ENCODE data around the gene IFNA14. TPM values are rescaled to one million over a fixed set of nuclear protein-coding genes. Genes with fewer than 3 reads are reported as not detected.
"Not testable (repeated sequence)": the region's sequence is repeated elsewhere in the genome, so short reads cannot be mapped to it uniquely, and the experiment has no call there.

IFNA14 gene
- total RNA-seq, 1 experiment from 2014 or later, result not detected

DNA sequence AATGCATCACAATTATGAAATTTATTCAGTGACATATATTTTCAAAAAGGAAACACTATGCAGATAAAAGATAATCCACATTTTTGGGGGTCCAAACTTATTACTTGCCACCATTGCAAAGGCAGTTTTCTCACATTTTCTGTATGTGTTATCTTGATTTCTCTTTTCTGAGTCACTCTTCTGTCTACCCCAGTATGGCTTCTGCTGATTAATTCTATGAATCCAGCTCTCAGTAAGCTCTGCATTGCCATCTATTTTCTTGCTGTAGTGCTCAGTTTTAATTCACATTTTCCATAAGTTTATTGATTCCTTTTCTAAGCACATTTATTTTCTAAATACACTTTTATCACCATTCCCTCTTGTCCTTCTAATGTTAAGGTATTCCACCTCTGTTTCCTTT is 34.6 kb downstream of the IFNA14 start:
- Histone ChIP-seq H3F3A (ENCODE audit: low read length, unreplicated experiment) (no peaks in the 10 kb centered on the region), H3K79me2 (ENCODE audit: low read length) (no peaks in the 10 kb centered on the region), H3K27ac (ENCODE audit: low read length) (no peak overlapping the region), H4K20me1 (ENCODE audit: low read length) (no peaks in the 10 kb centered on the region), H3K9me2 (replicated peaks; ENCODE audit: low read length) (no peaks in the 10 kb centered on the region), H3K9ac (ENCODE audit: low read length) (no peak overlapping the region), H3K9me3 (ENCODE audit: low read length) (no peaks in the 10 kb centered on the region), H3K4me2 (ENCODE audit: low read length) (no peak overlapping the region), H3K4me3 (ENCODE audit: low read length) (no peak overlapping the region), H2AFZ (ENCODE audit: low read length) (no peak overlapping the region), H3K4me1 (ENCODE audit: insufficient read depth, low read length) (no peaks in the 10 kb centered on the region), H3K36me3 (ENCODE audit: low read depth, low read length) (no peaks in the 10 kb centered on the region), H3K27me3 (ENCODE audit: low read length) (peaks cover 10% of the 10 kb centered on the region)
- DNase-seq, result no peak
- intact Hi-C loops (cut with micrococcal nuclease), result no loop called here
- ChIA-PET POLR2A (ENCODE audit: unreplicated experiment) (no interaction called here), CTCF (no interaction called here)
- TF ChIP-seq, protein P1, sequence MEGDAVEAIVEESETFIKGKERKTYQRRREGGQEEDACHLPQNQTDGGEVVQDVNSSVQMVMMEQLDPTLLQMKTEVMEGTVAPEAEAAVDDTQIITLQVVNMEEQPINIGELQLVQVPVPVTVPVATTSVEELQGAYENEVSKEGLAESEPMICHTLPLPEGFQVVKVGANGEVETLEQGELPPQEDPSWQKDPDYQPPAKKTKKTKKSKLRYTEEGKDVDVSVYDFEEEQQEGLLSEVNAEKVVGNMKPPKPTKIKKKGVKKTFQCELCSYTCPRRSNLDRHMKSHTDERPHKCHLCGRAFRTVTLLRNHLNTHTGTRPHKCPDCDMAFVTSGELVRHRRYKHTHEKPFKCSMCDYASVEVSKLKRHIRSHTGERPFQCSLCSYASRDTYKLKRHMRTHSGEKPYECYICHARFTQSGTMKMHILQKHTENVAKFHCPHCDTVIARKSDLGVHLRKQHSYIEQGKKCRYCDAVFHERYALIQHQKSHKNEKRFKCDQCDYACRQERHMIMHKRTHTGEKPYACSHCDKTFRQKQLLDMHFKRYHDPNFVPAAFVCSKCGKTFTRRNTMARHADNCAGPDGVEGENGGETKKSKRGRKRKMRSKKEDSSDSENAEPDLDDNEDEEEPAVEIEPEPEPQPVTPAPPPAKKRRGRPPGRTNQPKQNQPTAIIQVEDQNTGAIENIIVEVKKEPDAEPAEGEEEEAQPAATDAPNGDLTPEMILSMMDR (conservative IDR thresholded peaks at IDR 0.05; ENCODE audit: low read depth, low read length), result no peak
- ATAC-seq, result no peak
- no TSS peak for BruUV-seq (replicated peaks)

DNA sequence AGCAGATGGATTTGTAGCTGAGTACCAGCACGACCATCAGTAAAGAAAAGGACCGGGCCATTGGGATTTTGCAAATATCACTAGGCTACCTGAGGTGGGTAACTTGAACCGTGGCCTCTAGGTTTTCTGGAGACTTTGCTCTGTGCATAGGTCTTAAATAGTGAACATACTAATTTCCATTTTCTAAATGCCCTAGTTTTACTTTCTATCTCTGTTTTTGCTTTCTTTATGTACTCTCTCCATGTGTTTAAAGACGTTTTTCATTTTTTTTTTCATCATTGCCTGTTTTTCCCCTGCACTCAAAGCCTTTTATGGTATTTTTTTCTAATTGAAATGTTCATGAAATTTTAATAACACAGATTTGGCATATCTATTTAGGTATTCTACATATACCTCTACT is 37.7 kb downstream of the IFNA14 start, which contains the start of gene IFNA7:
TSS of gene IFNA7 (minus strand) at position 101 of the 400 bp plus-strand sequence. CDS start at position 61, 40 bp downstream.
- CTCF ChIA-PET, result not testable (repeated sequence)

GRCh38 chr9:21194867-21195776 is 44.7 kb downstream of the IFNA14 start:
- POLR2A ChIA-PET (ENCODE audit: unreplicated experiment); H3K27ac ChIP-seq (ENCODE audit: low read length); H3K9me3 ChIP-seq (ENCODE audit: low read length); H3F3A ChIP-seq (ENCODE audit: low read length, unreplicated experiment); H3K79me2 ChIP-seq (ENCODE audit: low read length); H3K4me1 ChIP-seq (ENCODE audit: insufficient read depth, low read length); H3K36me3 ChIP-seq (ENCODE audit: low read depth, low read length); H3K4me2 ChIP-seq (ENCODE audit: low read length); H3K9me2 ChIP-seq (replicated peaks; ENCODE audit: low read length); intact Hi-C loops (cut with micrococcal nuclease); H3K9ac ChIP-seq (ENCODE audit: low read length); H3K27me3 ChIP-seq (ENCODE audit: low read length); H3K4me3 ChIP-seq (ENCODE audit: low read length); H4K20me1 ChIP-seq (ENCODE audit: low read length); BruUV-seq (replicated peaks); H2AFZ ChIP-seq (ENCODE audit: low read length): not testable (repeated sequence)
- CTCF ChIA-PET, result interaction anchor here (0.6 to 0.9 kb wide), 3 partner anchors 12 to 239 kb away, joined by 4 to 6 read pairs (median 5); no protein-coding TSS in a partner anchor
- TF ChIP-seq, protein P1 (conservative IDR thresholded peaks at IDR 0.05; ENCODE audit: low read depth, low read length), result peak; percentile 56
- ATAC-seq, result peak; percentile 86
- peak; percentile 42 for DNase-seq

More for the DNA sequence above, 37.7 kb downstream of the IFNA14 start, which contains the start of gene IFNA7:
- H3K9me3 ChIP-seq (ENCODE audit: low read length); H3K4me3 ChIP-seq (ENCODE audit: low read length); H4K20me1 ChIP-seq (ENCODE audit: low read length); H3K9me2 ChIP-seq (replicated peaks; ENCODE audit: low read length); H3K36me3 ChIP-seq (ENCODE audit: low read depth, low read length); POLR2A ChIA-PET (ENCODE audit: unreplicated experiment); H3K27ac ChIP-seq (ENCODE audit: low read length); H3K79me2 ChIP-seq (ENCODE audit: low read length); BruUV-seq (replicated peaks); ATAC-seq; H3F3A ChIP-seq (ENCODE audit: low read length, unreplicated experiment); H2AFZ ChIP-seq (ENCODE audit: low read length); H3K4me1 ChIP-seq (ENCODE audit: insufficient read depth, low read length); H3K9ac ChIP-seq (ENCODE audit: low read length); intact Hi-C loops (cut with micrococcal nuclease); DNase-seq; H3K4me2 ChIP-seq (ENCODE audit: low read length): not testable (repeated sequence)
- peaks cover 14% of the 10 kb centered on the region for H3K27me3 ChIP-seq (ENCODE audit: low read length)

Other genes starting within 250 kb of the IFNA14 start
- not detected in 2 replicates for gene HACD4, start 208.4 kb downstream of the IFNA14 start, total RNA-seq (2014; rRNA removed)
- gene IFNB1, start 162.1 kb downstream of the IFNA14 start, total RNA-seq (2014; rRNA removed), result not detected in 2 replicates
- not detected in 2 replicates for gene IFNW1, start 98.2 kb downstream of the IFNA14 start, total RNA-seq (2014; rRNA removed)
- gene IFNA21, start 73.3 kb downstream of the IFNA14 start, total RNA-seq (2014; rRNA removed), result not detected in 2 replicates
- gene IFNA4, start 52.4 kb downstream of the IFNA14 start, total RNA-seq (2014; rRNA removed), result not detected in 2 replicates
- not detected in 2 replicates for gene IFNA7, start 37.8 kb downstream of the IFNA14 start, total RNA-seq (2014; rRNA removed)
- gene IFNA10, start 32.9 kb downstream of the IFNA14 start, total RNA-seq (2014; rRNA removed), result not detected in 2 replicates
- gene IFNA16, start 22.7 kb downstream of the IFNA14 start, total RNA-seq (2014; rRNA removed), result not detected in 2 replicates
- not detected in 2 replicates for gene IFNA17, start 11.8 kb downstream of the IFNA14 start, total RNA-seq (2014; rRNA removed)
- not detected in 2 replicates for gene IFNA5, start 65.3 kb upstream of the IFNA14 start, total RNA-seq (2014; rRNA removed)
- 7.5 and 11.2 TPM in 2 replicates for gene KLHL9, start 95.4 kb upstream of the IFNA14 start, total RNA-seq (2014; rRNA removed)
- not detected in 2 replicates for gene IFNA6, start 110.9 kb upstream of the IFNA14 start, total RNA-seq (2014; rRNA removed)
- gene IFNA13, start 128.1 kb upstream of the IFNA14 start, total RNA-seq (2014; rRNA removed), result not detected in 2 replicates
- not detected in 2 replicates for gene IFNA2, start 145.4 kb upstream of the IFNA14 start, total RNA-seq (2014; rRNA removed)
- not detected in 2 replicates for gene IFNA8, start 169.1 kb upstream of the IFNA14 start, total RNA-seq (2014; rRNA removed)
- not detected in 2 replicates for gene IFNA1, start 200.4 kb upstream of the IFNA14 start, total RNA-seq (2014; rRNA removed)
- gene IFNE, start 242.3 kb upstream of the IFNA14 start, total RNA-seq (2014; rRNA removed), result 0.33 and 1.6 TPM in 2 replicates